Natural killer cell treated with Interleukin-12 subunit alpha and Interleukin-12 subunit beta and Interleukin-15 and Interleukin-18, amount 100 ng/mL, for 72 hours (primary cell): ENCODE measurements around the gene CASQ2. TPM values are rescaled to one million over a fixed set of nuclear protein-coding genes. Genes with fewer than 3 reads are reported as not detected.

Experiments
- ATAC-seq, 2 donors: fragments of 150-1000 bp; cut with Tn5 transposase in 1 of 2; sonication (Bioruptor Pico), chemical (Tn5 transposase) in 1 of 2; 2 replicates each; pipeline ENCODE4 v1.10.0; 2021
- DNase-seq: peaks from one replicate; pipeline ENCODE4 v3.0.0; 2022; ENCODE audit warnings: low spot score
- H3K27ac Mint-ChIP-seq, 2 donors: 1 replicate in 1 of 2; 2 replicates in 1 of 2; pipeline ENCODE4 v1.8.0; 2022; ENCODE audit warnings: mixed read lengths in 2 of 2, mild to moderate bottlenecking in 1 of 2, moderate library complexity in 1 of 2
- H3K27me3 Mint-ChIP-seq, 2 donors: 1 replicate in 1 of 2; 2 replicates in 1 of 2; pipeline ENCODE4 v1.8.0; 2022; ENCODE audit warnings: mixed read lengths in 2 of 2
- H3K36me3 Mint-ChIP-seq: one replicate; pipeline ENCODE4 v1.8.0; 2022; ENCODE audit warnings: mixed read lengths
- H3K4me1 Mint-ChIP-seq, 2 donors: 1 replicate in 1 of 2; 2 replicates in 1 of 2; pipeline ENCODE4 v1.8.0; 2022; ENCODE audit warnings: low read depth in 2 of 2, mixed read lengths in 2 of 2, mild to moderate bottlenecking in 1 of 2
- H3K4me3 Mint-ChIP-seq: one replicate; pipeline ENCODE4 v1.8.0; 2022; ENCODE audit warnings: mixed read lengths
- H3K9me3 Mint-ChIP-seq: 2 replicates; pipeline ENCODE4 v1.8.0; 2022; ENCODE audit warnings: mixed read lengths
- total RNA-seq, 2 donors: library from RNA; stranded (reverse); gene quantifications; one replicate each; pipeline ENCODE4 v1.2.3, GENCODE V29; 2022

Gene CASQ2
- total RNA-seq, 2 donors from 2014 or later = not detected

DNA sequence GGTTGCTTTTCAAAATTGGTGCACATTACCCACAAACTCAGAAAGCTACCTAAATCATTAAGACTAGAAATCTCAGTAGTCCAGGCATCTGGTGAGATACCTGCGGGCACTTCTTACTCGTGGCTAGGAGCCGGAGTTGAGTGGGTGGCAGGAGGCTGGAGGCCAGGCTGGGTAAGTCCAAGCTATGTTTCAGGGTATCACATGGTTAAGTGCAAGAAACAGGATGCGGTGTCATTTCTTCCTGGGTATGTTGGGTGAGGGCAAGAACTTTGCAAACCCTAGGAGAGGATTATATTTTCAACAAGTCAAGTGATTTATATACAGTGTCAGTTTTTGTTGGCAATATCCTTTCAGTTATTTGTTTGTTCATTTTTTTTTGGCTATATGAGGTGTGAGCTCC lies 85.7 kb downstream of the CASQ2 start:
- DNase-seq (no peak), ATAC-seq (no peak)
- Mint-ChIP-seq H3K27ac (no peak overlapping the region), H3K4me3 (no peak overlapping the region), H3K9me3 (no peaks in the 10 kb centered on the region), H3K36me3 (no peaks in the 10 kb centered on the region), H3K27me3 (no peaks in the 10 kb centered on the region), H3K4me1 (peaks cover 12 to 13% of the 10 kb centered on the region in 2 donors)

DNA sequence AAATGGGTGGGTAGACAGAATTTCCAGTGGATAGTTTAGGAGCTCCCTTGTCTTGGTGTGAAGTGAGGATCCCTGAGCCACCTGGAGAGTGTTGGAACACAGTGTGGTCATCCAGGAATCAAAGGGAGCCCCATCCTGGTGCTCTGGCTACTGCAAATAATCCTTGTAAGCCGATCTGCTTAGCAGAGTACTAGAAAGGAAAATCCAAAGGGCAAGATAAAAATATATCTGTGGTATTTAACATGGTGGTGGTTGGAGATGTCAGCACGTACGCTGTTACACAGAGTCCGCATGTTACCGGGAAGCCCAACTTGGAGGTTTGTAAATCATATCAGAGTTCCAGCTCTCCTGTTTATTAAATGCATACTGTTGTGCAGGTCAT lies 87.8 kb downstream of the CASQ2 start:
- Mint-ChIP-seq H3K27ac (no peak overlapping the region), H3K4me3 (no peak overlapping the region), H3K27me3 (no peaks in the 10 kb centered on the region), H3K4me1 (peaks cover 18 to 19% of the 10 kb centered on the region in 2 donors), H3K36me3 (no peaks in the 10 kb centered on the region), H3K9me3 (no peaks in the 10 kb centered on the region)
- no peak for DNase-seq
- ATAC-seq = no peak

DNA sequence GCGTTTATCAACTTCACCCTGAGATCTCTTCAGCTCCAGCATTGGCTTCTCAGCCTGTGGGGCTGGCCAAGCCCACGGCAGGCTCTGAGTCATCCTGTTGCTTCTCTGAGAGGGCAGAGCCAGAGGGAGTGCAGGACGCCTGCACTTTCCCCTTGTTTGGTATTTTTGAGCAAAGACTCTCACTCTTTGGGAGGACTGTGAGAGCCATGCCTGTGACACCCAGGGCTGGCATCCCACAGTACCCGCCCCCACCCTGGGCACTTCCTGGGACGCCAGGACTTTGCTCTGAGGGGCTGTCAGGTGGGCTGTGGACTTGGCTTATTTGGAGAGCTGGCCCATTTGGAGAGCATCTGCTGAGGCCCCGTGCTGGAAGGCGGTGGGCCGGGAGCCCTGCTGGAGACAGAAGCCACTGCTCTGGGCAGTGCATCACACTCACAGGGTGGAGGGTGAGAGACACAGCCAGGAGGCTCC lies 89.3 kb downstream of the CASQ2 start:
- Mint-ChIP-seq H3K4me3 (no peak overlapping the region), H3K27ac (no peak overlapping the region), H3K4me1 (peaks cover 19 to 23% of the 10 kb centered on the region in 2 donors), H3K36me3 (no peaks in the 10 kb centered on the region), H3K27me3 (no peaks in the 10 kb centered on the region), H3K9me3 (no peaks in the 10 kb centered on the region)
- DNase-seq (no peak), ATAC-seq (peak in 1 of 2 donors; percentile 15)

DNA sequence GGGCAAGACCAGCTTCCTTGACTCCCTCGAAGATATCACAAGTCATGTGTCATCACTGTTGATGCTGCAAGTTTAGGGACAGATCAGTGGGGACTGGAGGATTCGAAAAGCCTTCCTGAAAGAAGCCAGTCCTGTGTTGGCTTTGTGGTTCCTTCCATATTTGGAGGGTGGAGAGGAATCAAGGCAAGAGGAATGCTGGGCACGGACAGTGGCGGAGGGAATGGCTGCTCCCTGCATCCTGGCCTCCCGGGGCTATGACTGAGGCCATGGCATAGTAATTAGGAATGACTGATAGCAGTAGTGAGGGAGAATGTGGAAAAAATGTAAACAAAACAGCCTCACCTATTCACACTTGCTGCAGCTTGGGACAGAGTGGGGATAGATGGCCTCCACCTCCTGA lies 90.4 kb downstream of the CASQ2 start:
- no peak for ATAC-seq

DNA sequence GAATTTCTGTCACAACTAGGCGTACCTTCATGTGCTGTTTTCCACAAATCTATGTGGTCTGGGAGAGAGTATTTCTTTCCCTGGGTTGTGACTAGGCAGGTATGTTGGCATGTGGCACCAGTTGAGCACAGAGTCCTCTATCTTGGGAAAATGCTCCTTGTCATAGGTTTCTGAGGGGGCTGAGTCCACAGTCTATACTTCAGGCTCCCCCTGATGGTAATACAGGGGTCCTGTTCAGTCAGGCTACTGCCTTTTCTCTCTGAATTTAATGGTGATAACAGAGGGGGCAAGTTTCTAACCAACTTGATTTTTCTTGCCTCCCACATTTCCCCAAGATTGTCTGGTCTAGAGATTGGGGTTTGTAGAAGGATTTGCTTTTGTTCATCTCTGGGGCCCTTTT lies 90.9 kb downstream of the CASQ2 start:
- Mint-ChIP-seq H3K9me3 (no peaks in the 10 kb centered on the region), H3K36me3 (no peaks in the 10 kb centered on the region), H3K27ac (peak overlapping the region in 1 of 2 donors; percentile 43), H3K27me3 (no peaks in the 10 kb centered on the region), H3K4me1 (peaks cover 16 to 18% of the 10 kb centered on the region in 2 donors), H3K4me3 (no peak overlapping the region)
- DNase-seq = no peak
- no peak for ATAC-seq

More for the DNA sequence above, 90.4 kb downstream of the CASQ2 start:
- Mint-ChIP-seq H3K27me3 (no peaks in the 10 kb centered on the region), H3K36me3 (no peaks in the 10 kb centered on the region), H3K4me3 (no peak overlapping the region), H3K9me3 (no peaks in the 10 kb centered on the region), H3K27ac (peak overlapping the region in 1 of 2 donors; percentile 43), H3K4me1 (peaks cover 15 to 19% of the 10 kb centered on the region in 2 donors)
- no peak for DNase-seq

DNA sequence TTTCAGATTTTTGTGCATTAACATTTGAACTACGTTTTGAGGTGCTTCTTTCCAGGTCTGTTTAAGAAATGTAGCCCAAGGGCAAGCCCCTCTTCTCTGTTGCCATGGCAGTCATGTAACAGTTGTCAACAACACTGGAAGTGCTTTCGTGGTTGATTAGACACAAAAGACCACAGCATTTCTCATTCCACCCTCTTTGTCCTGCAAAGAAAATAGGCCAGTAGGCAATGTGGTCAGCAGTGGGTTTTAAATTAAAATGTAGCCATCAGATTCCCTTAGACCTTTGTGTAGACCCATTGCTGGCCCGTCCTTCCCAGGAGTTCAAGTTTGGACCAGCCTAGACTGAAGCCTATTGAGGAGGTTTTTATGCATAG lies 91.3 kb downstream of the CASQ2 start:
- Mint-ChIP-seq H3K4me1 (peaks cover 15 to 20% of the 10 kb centered on the region in 2 donors), H3K4me3 (no peak overlapping the region), H3K36me3 (no peaks in the 10 kb centered on the region), H3K9me3 (no peaks in the 10 kb centered on the region), H3K27ac (no peak overlapping the region), H3K27me3 (no peaks in the 10 kb centered on the region)
- no peak for ATAC-seq
- DNase-seq = no peak

DNA sequence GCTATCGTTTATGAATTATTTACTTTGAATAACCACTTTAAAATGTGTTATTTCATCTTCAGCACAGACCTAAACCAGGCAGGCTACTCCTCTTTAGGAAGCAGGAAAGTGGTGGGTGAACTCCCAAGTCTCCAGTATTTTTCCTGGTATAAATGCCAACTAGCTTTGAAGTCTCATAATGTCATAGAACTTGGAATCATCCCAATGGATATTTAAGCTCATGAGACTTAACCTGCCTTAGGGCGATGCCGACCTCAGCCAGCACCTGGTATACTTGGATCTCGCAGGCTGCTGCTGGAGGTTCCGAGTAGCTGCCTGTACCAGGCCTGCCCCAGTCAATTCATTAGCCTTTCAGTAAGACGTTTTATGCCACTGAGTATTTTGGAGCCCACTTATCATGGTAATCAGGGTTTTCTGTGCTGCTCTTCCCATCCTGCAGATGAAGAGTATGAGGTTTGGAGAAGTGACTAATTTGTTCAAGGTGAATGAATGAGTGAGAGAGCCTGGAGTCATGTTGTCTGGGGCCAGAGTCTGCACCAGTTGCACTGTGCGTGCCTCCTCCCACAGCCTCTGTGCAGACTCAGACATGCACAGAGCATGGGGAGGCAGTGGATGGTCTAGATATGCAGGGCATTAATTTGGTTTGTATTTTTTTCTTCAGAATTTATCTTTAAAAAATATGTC lies 91.9 kb downstream of the CASQ2 start:
- Mint-ChIP-seq H3K27ac (no peak overlapping the region), H3K4me3 (no peak overlapping the region), H3K36me3 (no peaks in the 10 kb centered on the region), H3K4me1 (peaks cover 15 to 25% of the 10 kb centered on the region in 2 donors), H3K27me3 (no peaks in the 10 kb centered on the region), H3K9me3 (no peaks in the 10 kb centered on the region)
- DNase-seq = no peak
- no peak for ATAC-seq

DNA sequence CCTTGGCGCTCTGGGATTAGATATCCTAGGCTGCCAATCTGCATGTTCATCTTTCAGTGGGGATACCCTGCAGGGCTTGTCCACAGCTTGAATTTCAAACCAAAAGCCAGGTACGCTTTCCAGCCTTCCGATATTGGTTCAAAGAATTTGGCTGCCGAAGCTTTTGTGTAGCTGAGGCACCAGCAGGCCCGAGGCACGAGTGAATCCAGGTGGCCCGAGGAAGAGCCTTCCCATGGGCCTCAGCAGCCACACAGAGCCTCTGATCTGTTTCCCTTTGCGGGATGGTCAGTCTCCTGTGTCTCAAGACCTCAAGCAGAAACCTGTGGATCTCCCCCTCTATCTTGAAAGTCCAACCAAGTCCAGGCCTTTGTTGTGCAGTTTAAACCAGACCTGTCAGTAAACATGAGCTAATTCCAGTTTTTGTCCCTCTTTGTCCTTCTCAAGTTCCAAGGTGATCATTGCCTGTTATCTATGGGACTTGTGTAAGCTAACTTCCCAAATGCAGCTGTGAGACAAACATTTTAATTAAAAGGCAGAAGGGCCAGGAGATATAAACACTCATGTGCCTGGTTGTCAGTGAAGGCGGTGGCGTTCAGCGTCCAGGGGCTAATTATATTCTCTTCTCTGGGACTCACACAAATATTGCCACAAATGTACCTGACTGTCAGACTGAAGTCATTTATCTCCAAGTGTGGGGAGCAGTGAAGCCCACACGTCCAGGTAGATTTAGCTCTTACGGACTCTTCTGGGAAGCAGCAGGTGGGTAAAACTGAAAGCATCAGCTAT lies 96.1 kb downstream of the CASQ2 start:
- no peak overlapping the region for H3K4me3 Mint-ChIP-seq
- ATAC-seq (no peak), DNase-seq (no peak)
- H3K36me3 Mint-ChIP-seq = no peaks in the 10 kb centered on the region
- H3K4me1 Mint-ChIP-seq = peaks cover 30 to 45% of the 10 kb centered on the region in 2 donors
- H3K27ac Mint-ChIP-seq = no peak overlapping the region
- no peaks in the 10 kb centered on the region for H3K27me3 Mint-ChIP-seq
- H3K9me3 Mint-ChIP-seq = no peaks in the 10 kb centered on the region

DNA sequence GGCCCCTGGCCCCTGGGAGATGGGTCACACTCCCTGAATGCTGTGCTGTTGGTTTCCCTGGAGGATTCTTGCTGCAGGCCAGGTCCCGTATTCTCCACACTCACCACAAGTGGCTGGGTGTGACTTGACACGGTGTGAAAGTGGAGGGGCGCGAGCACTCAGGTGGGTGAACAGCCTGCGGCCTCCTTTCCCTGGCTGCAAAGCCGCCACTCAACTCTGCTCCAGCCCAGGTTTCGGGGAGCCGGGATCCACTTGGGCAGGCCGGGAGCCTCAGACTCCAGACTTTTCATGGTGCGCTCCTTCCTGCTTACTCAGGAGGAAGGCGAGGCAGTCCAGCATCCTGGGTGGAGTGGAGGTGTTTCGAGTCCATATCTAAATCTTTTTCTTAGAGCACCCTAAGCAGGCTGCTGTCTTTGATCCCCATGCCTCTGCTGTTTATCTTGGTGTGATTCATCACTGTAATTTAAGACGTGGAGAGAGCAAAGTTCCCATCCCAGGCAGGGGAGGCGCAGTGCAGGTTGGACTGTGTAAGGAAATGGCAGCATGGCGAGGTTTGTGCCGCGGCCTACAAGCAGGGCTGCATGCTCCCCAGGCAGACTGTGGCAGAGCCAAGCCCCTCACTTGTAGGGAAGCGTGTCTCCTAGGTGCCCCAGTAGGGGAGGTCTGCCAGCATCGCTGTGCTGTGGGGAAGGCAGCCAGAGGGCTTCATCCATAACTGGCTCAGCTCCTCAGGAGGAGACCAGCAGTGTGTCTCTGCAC lies 97.2 kb downstream of the CASQ2 start:
- ATAC-seq = no peak
- Mint-ChIP-seq H3K9me3 (no peaks in the 10 kb centered on the region), H3K4me1 (peaks cover 30 to 44% of the 10 kb centered on the region in 2 donors), H3K27me3 (no peaks in the 10 kb centered on the region), H3K36me3 (no peaks in the 10 kb centered on the region), H3K4me3 (peak overlapping the region; percentile 6), H3K27ac (no peak overlapping the region)
- no peak for DNase-seq

DNA sequence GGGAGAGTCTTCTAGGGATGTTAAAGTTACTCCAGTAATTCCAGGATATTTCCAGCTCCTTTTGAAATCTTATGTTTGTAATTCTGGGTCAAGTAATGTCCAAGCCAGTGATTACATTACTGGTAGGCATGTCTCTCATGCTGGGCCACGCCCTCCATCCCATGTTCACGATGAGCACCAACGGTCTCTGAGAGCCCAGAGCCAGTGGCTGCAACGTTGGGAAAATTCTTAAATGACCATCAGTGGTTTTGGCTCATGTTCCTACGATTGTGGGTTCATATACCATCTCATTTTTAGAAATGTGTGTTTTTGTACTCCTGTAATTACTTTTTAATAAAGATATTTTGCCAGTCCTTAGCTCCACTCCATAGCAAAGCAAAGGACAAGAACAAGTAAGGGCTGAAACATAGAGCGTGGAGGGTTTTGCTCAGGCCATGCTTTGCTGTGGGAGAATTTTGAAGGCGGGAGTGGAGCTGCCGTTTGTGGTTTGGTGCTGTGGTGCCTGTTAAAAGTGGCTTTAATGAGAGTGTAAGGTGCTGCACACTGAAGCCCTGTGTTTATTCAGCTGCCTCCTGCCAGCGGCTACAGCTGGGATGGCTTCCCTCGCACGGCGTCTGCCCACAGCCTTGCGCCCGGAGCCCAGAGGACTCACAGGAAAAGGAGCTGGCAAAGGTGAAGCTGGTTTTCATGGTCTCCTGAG lies 97.9 kb downstream of the CASQ2 start:
- ATAC-seq (no peak), DNase-seq (no peak)
- no peaks in the 10 kb centered on the region for H3K27me3 Mint-ChIP-seq
- H3K4me1 Mint-ChIP-seq = peaks cover 25 to 40% of the 10 kb centered on the region in 2 donors
- H3K27ac Mint-ChIP-seq = no peak overlapping the region
- no peaks in the 10 kb centered on the region for H3K9me3 Mint-ChIP-seq
- no peaks in the 10 kb centered on the region for H3K36me3 Mint-ChIP-seq
- peak overlapping the region; percentile 9 for H3K4me3 Mint-ChIP-seq

DNA sequence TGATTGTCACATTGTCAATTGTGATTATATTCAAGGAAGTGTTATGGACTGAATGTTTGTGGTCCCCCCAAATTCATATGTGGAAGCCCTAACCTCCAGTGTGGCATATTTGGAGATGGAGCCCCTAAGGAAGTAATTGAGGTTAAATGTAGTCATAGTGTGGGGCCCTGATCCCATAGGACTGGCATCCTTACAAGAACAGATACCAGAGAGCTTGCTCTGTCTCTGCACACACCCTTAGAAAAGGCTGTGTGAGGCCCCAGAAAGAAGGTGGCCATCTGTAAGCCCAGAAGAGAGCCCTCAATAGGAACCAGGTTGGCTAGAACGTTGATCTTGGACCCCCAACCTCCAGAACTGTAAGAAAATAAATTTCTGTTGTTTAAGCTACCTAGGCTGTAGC lies 98.6 kb downstream of the CASQ2 start:
- DNase-seq = no peak
- Mint-ChIP-seq H3K27ac (no peak overlapping the region), H3K4me3 (no peak overlapping the region), H3K27me3 (no peaks in the 10 kb centered on the region), H3K4me1 (peaks cover 25 to 40% of the 10 kb centered on the region in 2 donors), H3K9me3 (no peaks in the 10 kb centered on the region), H3K36me3 (no peaks in the 10 kb centered on the region)
- no peak for ATAC-seq

DNA sequence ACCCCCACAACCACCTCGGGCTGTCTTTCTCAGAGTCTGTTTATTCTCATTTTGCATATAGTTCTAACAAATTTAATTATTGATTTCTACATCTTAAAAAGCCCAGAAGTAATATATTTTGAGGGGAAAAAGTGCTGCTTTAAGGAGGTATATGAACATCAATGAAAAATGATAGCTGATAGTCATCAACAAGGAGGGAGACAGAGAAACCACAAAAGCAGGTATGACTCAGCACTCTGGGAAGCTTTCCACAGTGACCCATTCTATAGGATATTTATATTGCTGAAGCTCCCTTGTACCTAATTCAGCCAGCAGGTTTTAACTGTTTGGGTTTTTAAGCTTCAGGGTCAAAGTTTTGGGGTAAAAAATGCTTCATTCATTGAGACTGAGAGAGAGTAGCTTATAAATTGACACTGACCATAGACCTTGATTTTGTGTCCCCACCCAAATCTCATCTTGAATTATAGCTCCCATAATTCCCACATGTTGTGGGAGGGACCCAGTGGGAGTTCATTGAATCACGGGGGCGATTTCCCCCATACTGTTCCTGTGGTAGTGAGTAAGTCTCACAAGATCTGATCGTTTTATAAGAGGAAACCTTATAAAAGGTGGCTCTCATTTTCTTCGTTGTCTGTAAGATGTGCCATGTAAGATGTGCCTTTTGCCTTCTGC lies 99.4 kb downstream of the CASQ2 start:
- DNase-seq = no peak
- Mint-ChIP-seq H3K4me1 (peaks cover 20 to 40% of the 10 kb centered on the region in 2 donors), H3K9me3 (no peaks in the 10 kb centered on the region), H3K27ac (peak overlapping the region in 1 of 2 donors; percentile 11), H3K36me3 (no peaks in the 10 kb centered on the region), H3K27me3 (no peaks in the 10 kb centered on the region), H3K4me3 (no peak overlapping the region)
- no peak for ATAC-seq

DNA sequence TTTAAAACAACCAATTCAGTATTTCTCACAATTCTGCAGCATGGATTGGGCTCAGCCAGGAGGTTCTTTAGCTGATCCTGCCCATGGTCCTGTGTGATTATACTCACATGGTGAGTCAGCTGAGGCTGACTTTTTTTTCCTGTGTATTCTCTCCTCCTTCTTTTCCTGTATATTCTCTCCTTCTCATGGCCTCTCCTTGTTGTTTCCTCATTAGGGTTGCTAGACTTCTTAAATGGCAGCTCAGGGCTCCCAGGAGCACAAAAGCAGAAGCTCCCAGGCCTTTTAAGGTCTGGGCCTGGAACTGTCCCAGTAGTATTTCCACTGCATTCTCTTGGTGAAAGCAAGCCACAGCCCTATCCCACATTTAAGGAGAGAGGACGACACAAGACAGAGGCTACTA lies 99.9 kb downstream of the CASQ2 start:
- ATAC-seq (no peak), DNase-seq (no peak)
- Mint-ChIP-seq H3K27ac (peak overlapping the region in 1 of 2 donors; percentile 11), H3K27me3 (no peaks in the 10 kb centered on the region), H3K36me3 (no peaks in the 10 kb centered on the region), H3K4me1 (peaks cover 20 to 40% of the 10 kb centered on the region in 2 donors), H3K9me3 (no peaks in the 10 kb centered on the region), H3K4me3 (no peak overlapping the region)
